ENCODE measurements around the gene ALG12.

The ALG12 gene

DNA sequence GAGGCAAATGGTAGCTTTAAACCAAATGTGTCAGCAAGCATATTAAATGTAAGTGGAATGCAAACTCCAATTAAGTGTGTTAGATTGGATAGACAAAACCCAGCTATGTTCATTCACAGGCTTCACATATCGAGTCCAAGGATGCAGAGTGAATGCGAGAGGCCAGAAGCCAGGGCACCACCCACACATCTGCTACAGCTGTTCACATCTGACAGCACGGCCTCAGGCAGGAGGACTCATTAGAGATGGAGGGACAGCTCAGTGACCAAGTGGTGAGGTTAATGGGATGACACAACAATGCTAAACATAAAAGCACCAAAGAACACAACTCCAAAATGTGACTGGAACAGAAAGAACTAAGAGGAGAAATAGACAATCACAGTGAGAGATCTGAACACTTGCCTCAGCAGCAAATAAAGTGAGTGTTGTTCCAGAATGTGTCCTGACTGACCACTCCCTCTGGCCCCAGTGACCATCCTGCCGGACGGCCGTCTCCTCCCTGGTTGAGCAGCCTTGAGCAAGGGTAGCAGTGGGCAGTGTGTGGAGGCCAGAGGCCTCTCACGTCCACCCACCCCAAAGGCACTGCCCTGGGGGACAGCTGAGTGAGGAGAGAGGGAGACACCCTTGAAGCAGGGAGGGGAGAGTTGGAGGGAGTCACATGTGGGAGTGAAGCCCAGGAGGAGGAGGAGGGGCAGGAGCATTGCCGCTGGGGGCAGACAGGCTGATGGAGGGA lies 23.8 kb downstream of the ALG12 start:
- DNase-seq (ENCODE audit: low read depth, low spot score) = no peak
- no peak overlapping the region for H3K27ac ChIP-seq

DNA sequence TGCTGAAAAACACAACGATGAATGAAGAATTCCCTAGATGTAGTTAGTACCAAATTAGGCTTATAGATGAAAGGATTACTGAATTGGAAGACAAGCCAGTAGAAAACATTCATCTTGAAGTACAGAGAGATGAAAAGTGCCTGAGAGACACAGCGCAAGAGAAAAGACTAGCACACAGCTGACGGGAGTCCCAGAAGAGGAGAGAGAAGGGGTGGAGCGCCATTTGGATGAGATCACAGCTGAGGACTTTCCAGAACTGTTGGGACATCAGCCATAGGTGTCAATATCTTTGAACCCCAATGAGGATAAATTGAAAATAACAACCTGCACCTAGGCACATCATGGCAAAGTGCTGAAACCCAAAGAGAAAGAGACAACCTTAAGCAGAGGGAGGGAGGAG lies 25.2 kb downstream of the ALG12 start:
- no peak overlapping the region for H3K27ac ChIP-seq
- no peak for DNase-seq (ENCODE audit: low read depth, low spot score)

DNA sequence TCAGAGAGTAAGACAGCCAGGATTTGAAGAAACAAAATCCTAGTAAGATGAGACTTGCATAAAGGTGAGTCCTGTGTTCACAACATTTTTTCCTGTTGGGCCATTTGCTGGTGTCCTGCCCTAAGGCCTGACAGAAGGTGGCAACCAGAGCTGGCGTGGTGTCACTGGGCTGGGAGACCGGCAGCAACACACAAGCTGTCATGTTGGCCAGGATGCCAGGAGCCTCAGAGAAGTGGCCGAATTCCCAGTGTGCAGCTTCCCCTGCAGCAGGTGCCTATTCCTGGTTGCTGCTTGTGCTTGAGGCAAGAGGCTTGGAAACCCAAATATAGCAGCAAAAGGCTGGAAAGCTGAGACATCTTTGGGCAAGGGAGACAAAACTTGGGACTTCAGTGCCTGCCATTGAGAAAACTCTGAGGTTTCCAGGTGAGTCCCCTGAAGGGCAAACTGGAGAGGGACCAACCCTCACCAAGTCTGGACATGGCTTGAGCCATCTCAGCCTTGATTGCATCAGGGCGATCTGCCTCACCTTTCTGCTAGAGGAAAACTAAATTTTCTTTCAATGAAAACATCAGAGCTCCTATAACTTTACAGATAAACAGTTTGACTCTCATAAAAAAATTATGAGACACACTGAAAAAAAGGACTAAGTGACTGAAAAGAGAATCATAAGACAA lies 25.9 kb downstream of the ALG12 start:
- H3K27ac ChIP-seq = no peak overlapping the region
- no peak for DNase-seq (ENCODE audit: low read depth, low spot score)

DNA sequence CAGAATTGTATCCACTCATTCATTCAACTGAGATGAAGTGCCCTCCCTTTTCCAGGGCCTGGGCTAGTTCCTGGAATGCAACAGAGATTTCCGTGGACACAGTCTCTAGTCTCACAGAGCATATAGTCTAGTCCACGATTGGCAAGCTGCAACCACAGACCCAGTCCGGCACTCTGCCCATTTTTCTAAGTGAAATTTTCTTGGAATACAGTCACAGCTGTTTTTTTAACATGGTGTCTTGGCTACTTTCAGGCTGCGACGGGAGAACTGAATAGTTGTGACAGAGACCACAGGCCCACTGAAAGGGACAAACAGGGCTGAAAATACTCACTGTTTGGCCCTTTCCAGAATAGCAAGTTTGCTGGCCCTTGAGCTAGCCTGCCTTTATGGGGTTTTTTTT lies 29.2 kb downstream of the ALG12 start:
- no peak for DNase-seq (ENCODE audit: low read depth, low spot score)
- no peak overlapping the region for H3K27ac ChIP-seq

DNA sequence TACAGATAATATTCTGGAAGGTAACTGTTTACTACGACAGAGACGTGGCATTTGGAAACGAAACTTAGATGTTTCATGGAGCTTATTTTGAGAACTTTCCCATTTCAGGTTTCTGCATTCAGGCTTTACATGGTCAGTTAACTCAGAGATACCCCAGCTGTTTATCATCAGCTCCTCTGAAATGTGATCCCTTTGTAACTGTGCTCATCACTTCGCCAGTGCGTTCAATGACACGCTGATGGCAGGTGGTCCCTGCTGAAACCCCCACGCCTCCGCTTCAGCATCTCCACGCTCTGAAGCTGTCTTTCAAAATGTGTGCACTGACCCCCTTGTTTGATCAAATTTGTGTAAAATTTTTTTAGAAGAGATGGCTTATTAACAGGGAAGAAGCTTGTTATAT lies 30.5 kb downstream of the ALG12 start:
- no peak overlapping the region for H3K27ac ChIP-seq
- DNase-seq (ENCODE audit: low read depth, low spot score) = no peak

DNA sequence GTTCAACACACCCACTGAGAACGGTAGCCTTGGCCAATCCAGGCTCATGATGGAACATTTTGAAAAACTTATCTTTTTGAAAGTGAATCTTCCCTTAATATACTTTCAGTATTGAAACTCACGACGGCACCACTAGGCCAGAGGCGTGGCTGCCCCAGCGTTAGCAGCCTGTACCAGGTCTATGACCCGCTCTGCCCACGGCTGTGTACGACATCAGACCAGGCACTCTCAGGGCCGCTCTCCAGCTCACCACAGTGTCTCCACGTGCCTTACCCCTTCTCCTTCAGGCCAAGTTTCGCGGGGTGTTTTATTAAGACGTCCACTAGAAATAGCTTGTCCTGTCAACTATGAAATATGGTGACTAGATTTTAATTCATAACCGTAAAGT lies 31.2 kb downstream of the ALG12 start:
- no peak overlapping the region for H3K27ac ChIP-seq
- DNase-seq (ENCODE audit: low read depth, low spot score) = no peak

DNA sequence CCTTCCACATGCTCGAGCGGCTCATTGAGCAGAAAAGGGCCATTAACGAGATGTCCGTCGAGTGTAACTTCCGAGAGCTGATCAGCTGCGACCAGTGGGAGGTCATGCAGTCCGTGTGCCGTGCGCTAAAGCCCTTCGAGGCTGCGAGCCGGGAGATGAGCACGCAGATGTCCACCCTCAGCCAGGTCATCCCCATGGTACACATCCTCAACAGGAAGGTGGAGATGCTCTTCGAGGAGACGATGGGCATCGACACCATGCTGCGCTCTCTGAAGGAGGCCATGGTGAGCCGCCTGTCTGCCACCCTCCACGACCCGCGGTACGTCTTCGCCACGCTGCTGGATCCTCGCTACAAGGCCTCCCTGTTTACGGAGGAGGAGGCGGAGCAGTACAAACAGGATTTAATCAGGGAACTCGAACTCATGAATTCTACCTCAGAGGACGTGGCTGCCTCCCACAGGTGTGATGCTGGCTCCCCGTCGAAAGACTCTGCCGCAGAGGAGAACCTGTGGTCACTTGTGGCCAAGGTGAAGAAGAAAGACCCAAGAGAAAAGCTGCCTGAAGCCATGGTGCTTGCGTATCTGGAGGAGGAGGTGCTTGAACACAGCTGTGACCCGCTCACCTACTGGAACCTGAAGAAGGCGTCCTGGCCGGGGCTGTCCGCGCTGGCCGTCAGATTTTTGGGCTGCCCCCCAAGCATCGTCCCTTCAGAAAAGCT lies 31.7 kb downstream of the ALG12 start:
- H3K27ac ChIP-seq = no peak overlapping the region
- DNase-seq (ENCODE audit: low read depth, low spot score) = no peak

DNA sequence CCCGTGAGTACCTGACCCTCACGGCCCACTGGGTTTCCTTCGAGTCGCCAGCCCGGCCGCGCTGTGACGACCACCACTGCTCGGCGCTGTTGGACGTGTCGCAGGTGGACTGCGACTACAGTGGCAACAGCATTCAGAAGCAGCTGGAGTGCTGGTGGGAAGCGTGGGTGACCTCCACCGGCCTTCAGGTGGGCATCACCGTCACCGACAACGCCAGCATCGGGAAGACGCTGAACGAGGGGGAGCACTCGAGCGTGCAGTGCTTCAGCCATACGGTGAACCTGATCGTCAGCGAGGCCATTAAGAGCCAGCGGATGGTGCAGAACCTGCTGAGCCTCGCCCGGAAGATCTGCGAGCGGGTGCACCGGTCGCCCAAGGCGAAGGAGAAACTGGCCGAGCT lies 32.4 kb downstream of the ALG12 start:
- H3K27ac ChIP-seq = no peak overlapping the region
- no peak for DNase-seq (ENCODE audit: low read depth, low spot score)

DNA sequence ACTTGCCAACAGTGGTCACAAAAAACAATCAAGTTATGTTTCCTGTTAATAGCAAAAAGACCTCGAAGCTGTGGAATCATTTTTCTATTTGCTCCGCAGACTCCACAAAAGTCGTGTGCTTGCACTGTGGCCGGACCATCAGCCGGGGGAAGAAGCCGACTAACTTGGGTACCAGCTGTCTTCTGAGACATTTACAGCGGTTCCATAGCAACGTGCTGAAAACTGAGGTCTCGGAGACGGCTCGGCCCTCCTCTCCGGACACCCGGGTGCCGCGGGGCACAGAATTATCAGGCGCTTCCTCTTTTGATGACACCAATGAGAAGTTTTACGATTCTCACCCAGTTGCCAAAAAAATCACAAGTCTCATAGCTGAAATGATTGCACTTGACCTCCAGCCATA lies 33.0 kb downstream of the ALG12 start:
- H3K27ac ChIP-seq = no peak overlapping the region

DNA sequence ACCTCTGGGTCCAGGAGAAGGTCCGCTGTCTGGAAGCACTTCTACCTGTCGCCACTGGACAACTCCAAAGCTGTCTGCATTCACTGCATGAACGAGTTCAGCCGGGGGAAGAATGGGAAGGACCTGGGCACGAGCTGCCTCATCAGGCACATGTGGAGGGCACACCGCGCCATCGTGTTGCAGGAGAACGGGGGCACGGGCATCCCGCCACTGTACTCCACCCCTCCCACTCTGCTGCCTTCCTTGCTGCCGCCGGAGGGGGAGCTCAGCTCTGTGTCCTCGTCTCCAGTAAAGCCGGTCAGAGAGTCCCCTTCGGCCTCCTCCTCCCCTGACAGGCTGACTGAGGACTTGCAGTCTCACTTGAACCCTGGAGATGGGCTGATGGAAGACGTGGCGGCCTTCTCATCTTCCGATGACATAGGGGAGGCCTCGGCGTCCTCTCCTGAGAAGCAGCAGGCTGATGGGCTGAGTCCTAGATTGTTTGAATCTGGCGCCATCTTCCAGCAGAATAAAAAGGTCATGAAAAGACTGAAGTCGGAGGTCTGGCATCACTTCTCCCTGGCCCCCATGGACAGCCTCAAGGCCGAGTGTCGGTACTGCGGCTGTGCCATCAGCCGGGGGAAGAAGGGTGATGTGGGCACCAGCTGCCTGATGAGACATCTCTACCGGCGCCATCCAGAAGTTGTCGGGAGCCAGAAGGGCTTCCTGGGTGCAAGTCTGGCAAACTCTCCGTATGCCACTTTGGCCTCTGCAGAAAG lies 33.6 kb downstream of the ALG12 start:
- H3K27ac ChIP-seq = no peak overlapping the region
- no peak for DNase-seq (ENCODE audit: low read depth, low spot score)

More for the DNA sequence above, 33.0 kb downstream of the ALG12 start:
- DNase-seq (ENCODE audit: low read depth, low spot score) = no peak

DNA sequence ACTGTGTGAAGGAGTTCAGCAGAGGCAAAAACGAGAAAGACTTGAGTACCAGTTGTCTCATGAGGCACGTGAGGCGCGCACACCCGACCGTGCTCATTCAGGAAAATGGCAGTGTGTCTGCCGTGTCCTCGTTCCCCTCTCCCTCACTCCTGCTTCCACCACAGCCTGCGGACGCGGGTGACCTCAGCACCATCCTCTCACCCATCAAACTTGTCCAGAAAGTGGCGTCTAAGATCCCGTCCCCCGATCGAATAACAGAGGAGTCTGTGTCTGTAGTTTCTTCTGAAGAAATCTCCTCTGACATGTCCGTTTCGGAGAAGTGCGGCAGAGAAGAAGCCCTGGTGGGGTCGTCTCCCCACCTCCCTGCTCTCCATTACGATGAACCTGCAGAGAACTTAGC lies 34.2 kb downstream of the ALG12 start:
- H3K27ac ChIP-seq = no peak overlapping the region
- no peak for DNase-seq (ENCODE audit: low read depth, low spot score)

DNA sequence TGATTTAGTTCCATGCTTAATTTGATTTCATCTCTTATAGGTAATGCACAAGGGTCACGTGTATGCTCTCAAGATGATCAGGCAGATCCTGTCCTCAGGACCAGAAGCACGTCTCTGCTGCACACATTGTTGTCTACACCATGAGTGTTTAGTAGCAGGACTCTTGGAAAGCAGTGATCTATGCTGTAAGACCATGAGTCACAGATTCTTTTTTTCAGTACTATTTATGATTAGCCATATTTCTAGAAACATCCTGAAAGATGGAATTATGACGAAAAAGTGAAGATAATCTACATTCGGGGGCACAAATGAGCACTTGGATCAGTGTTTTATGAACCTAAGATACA lies 35.0 kb downstream of the ALG12 start:
- no peak overlapping the region for H3K27ac ChIP-seq
- no peak for DNase-seq (ENCODE audit: low read depth, low spot score)

DNA sequence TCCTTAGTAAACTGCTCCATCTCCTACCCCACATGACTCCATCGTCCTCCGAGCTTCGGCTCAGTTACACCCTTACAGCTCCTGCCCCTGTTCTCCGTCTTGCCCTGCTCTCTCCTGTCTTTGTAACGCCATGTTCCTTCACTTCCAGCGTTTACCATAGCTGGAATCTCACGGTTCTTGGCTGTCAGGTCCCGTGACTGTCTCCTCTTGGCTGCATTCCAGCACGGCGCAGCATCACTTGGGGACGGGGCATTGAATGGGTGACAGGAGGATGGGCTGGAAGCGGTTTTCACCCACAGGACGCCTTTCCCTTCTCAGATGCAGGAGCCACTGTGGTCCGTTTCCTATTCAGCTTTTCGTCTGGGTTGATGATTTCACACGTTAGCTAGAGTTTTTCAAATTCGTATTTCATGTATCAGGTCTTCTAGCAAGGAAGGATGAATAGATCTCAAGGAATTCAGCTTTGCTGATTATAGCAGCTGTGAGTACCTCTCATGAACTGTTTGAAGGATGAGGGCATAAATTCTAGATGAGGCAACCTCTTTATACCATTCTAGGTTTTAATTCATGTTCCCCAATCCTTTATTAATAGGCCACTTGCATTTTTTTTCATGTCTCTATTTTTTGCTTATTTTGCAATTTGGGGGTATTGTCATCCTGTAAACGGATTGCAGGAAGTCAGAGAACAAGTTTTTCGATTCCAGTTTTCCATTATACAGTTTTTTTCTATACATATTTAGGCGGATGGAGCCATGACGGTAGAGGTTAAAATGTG lies 35.5 kb downstream of the ALG12 start:
- DNase-seq (ENCODE audit: low read depth, low spot score) = no peak
- no peak overlapping the region for H3K27ac ChIP-seq

DNA sequence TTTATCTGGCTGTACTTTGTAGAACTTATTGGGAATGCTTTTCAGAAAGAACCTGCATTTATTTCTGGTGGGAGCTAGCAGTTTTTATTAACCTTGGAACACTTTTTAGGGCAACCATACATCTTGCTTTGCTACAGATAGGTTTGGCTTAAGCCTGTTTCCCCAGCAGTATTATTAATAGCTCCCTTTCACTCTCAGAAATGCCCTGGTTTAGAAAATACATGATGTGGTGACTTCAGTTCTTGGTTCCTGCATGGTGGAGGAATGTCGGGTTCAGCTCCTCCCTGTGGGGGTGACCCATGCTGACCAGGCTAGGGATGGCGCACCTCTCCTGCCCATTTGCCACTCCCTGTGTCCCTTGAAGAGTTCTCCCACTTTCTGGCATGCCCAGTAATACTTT lies 36.4 kb downstream of the ALG12 start:
- DNase-seq (ENCODE audit: low read depth, low spot score) = no peak
- no peak overlapping the region for H3K27ac ChIP-seq

DNA sequence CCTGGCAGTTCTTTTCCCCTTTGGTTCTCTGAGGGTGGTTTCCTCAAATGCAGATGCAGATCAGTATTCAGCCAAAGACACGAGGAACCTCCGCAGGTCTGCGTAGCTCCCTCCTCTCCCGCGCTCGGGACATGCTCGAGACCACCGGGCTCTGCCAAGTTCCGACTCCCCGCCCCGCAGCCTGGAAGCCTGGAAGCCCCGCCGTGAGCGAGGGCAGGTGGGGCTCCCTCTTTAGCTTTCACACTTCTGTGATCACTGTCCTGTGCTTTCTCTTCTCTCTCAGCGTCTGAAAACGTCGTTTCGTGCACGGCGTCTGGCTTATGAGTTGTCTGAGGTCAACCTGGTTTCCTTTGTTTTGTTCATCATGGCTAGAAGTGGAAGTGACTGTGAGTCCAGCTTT lies 38.0 kb downstream of the ALG12 start:
- no peak overlapping the region for H3K27ac ChIP-seq

DNA sequence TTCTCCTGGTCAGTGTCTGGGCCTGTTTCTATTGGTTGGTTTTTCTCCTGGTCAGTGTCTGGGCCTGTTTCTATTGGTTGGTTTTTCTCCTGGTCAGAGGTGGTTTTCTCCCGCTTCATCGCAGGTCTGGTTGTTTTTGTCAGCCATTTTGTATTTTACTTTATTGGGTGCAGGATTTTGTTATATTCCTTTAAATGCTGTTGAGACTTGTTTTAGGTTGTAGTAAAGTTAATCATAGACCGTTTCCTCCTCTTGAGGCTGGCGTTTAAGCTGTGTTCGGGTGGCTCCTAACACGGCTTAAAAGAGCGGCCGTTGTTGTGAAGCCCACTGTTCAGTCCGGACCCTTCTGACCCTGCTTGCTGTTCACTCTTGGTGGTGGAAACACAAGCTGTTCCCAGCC lies 38.4 kb downstream of the ALG12 start:
- no peak for DNase-seq (ENCODE audit: low read depth, low spot score)
- no peak overlapping the region for H3K27ac ChIP-seq

More for the DNA sequence above, 38.0 kb downstream of the ALG12 start:
- no peak for DNase-seq (ENCODE audit: low read depth, low spot score)

DNA sequence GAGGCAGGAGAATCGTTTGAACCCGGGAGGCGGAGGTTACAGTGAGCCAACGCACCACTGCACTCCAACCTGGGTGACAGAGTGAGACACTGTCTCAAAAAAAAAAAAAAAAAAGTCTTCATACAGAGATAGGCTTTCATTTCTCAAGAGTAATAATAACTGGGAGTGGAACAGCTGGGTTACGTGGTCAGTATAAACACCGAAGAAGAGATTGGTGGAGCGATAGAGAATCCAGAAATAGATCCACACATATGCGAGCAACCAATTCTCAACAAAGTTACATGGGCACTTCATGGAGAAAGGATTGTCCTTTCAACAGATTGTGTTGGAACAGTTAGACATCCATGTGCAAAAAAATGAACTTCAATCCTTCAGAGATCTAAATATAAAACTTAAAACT lies 40.0 kb downstream of the ALG12 start:
- DNase-seq (ENCODE audit: low read depth, low spot score) = no peak
- H3K27ac ChIP-seq = no peak overlapping the region

DNA sequence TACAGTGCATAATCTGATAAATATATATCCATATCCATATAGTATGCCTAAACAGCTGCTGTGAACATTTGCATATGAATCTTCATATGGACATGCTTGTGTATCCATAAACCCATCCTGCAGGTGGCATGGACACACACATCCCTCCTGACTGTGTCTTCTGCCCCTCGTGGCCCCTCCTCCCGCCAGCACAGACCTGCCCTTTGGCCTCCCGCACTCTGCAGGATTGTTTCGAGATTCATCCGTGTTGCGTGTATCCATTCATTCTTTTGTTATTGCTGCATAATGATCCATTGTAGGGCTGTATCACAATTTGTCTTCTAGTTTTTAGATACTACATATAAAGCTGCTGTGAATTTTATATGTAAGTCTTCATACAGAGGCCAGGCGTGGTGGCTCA lies 40.6 kb downstream of the ALG12 start:
- DNase-seq (ENCODE audit: low read depth, low spot score) = no peak
- H3K27ac ChIP-seq = no peak overlapping the region

DNA sequence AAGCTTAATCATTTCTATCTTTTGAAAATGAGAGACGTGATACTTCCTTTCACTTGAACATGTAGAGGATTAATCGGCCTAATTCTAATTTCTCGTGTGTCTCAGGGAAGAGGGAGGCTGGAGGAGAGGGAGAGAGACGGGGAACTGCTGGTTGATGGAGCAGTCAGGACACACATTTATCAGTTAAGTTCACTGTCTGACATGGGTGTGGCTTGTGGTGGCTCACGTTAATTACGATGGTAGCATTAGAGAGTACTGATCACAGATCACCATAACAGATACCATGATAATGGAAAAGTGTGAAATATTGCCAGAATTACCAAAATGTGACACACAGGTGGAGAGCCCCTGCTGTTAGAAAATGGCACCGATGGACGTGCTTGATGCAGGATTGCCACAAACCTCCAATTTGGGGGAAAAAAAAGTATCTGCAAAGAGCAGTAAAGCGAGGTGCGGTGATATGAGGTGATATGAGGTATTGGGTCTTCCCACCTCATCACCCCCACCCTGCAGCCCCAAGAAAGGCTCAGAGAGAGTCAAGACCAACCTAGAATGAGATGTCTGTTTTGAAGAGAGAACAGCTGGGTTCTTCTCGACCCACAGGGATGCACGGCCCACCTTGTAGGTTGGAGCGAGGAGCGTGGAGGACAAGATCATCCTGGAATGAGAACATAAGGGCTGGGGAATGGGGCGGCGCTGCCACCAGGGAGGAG lies 44.9 kb downstream of the ALG12 start:
- H3K27ac ChIP-seq = no peak overlapping the region
- DNase-seq (ENCODE audit: low read depth, low spot score) = no peak

DNA sequence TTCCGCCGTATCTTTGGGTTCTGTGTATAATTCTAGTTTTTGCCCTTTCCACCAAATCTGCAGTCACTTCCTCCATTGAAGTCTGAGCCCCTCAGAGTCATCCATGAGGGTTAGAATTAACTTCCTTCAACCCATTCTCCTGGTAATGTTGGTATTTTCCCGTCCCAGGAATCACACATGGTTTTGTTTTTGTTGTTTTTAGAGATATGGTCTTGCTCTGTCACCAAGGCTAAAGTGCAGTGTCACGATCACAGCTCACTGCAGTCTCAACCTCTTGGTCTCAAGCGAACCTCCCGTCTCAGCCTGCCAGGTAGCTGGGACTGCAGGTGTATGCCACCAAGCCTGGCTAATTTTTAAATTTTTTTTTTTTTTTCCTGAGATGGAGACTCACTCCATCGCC lies 45.9 kb downstream of the ALG12 start:
- no peak overlapping the region for H3K27ac ChIP-seq
- no peak for DNase-seq (ENCODE audit: low read depth, low spot score)

All from epithelial cell of prostate (primary cell).